SK-N-SH treated with all-trans-retinoic acid at 6 μM for 48 hours (cell line): Measurements from ENCODE around the gene WFIKKN2.

Source experiments
- ATAC-seq: fragments of 200-7000 bp; cut with Tn5 transposase; 3 replicates; pipeline ENCODE4 v1.9.1; 2020; ENCODE audit warnings: mild to moderate bottlenecking, moderate library complexity
- ARNTL ChIP-seq: fragments of 450-650 bp; formaldehyde crosslinking; IDR thresholded peaks from 2 replicates; pipeline ENCODE4 v1.5.0; 2020; ENCODE audit warnings: low read depth, mild to moderate bottlenecking, moderate library complexity, borderline replicate concordance
- BACH2 ChIP-seq: fragments of 250-450 bp; sonication (Bioruptor Pico); IDR thresholded peaks from 2 replicates; pipeline ENCODE4 v1.9.0; 2021; ENCODE audit warnings: mild to moderate bottlenecking, borderline replicate concordance
- CSDC2 ChIP-seq: fragments of 250-450 bp; sonication (Bioruptor Pico); IDR thresholded peaks from 2 replicates; pipeline ENCODE4 v1.5.0; 2020; ENCODE audit warnings: mild to moderate bottlenecking, moderate library complexity
- GLIS3 ChIP-seq: fragments of 250-450 bp; sonication (Bioruptor Pico); IDR thresholded peaks from 2 replicates; pipeline ENCODE4 v1.5.0; 2020; ENCODE audit warnings: mild to moderate bottlenecking, moderate library complexity
- ISL1 ChIP-seq: fragments of 250-450 bp; sonication (Bioruptor Pico); IDR thresholded peaks from 2 replicates; pipeline ENCODE4 v2.1.2; 2022; ENCODE audit warnings: mild to moderate bottlenecking, moderate library complexity
- PPARA ChIP-seq: fragments of 250-450 bp; sonication (Bioruptor Pico); IDR thresholded peaks from 2 replicates; pipeline ENCODE4 v1.5.0; 2020; ENCODE audit warnings: mild to moderate bottlenecking, borderline replicate concordance
- RARB ChIP-seq: fragments of 250-450 bp; sonication (Bioruptor Pico); IDR thresholded peaks from 2 replicates; pipeline ENCODE4 v1.8.0; 2021; ENCODE audit warnings: mild to moderate bottlenecking, moderate library complexity
- SNAI2 ChIP-seq: fragments of 250-450 bp; sonication (Bioruptor Pico); IDR thresholded peaks from 2 replicates; pipeline ENCODE4 v1.5.0; 2020; ENCODE audit warnings: mild to moderate bottlenecking, moderate library complexity
- TCF4 ChIP-seq: fragments of 250-450 bp; sonication (Bioruptor Pico); IDR thresholded peaks from 2 replicates; pipeline ENCODE4 v1.8.0; 2021; ENCODE audit warnings: mild to moderate bottlenecking, moderate library complexity, borderline replicate concordance
- ZC3H10 ChIP-seq: fragments of 250-450 bp; sonication (Bioruptor Pico); IDR thresholded peaks from 2 replicates; pipeline ENCODE4 v1.5.1; 2021; ENCODE audit warnings: mild to moderate bottlenecking, moderate library complexity
- ZFP3 ChIP-seq: fragments of 250-450 bp; sonication (Bioruptor Pico); IDR thresholded peaks from 2 replicates; pipeline ENCODE4 v1.5.0; 2020; ENCODE audit warnings: mild to moderate bottlenecking, moderate library complexity
- ZFP30 ChIP-seq: fragments of 450-650 bp; formaldehyde crosslinking; IDR thresholded peaks from 2 replicates; pipeline ENCODE4 v1.5.0; 2022; ENCODE audit warnings: mild to moderate bottlenecking, moderate library complexity
- ZNF565 ChIP-seq: fragments of 450-650 bp; formaldehyde crosslinking; conservative IDR thresholded peaks from 2 replicates; pipeline ENCODE4 v1.5.0; 2020; ENCODE audit warnings: low read depth, mild to moderate bottlenecking, moderate library complexity
- ZNF70 ChIP-seq: fragments of 450-650 bp; formaldehyde crosslinking; IDR thresholded peaks from 2 replicates; pipeline ENCODE4 v1.5.0; 2020; ENCODE audit warnings: mild to moderate bottlenecking, moderate library complexity
- ZNF8 ChIP-seq: fragments of 450-650 bp; formaldehyde crosslinking; IDR thresholded peaks from 2 replicates; pipeline ENCODE4 v1.5.0; 2020; ENCODE audit warnings: mild to moderate bottlenecking, moderate library complexity
- TF ChIP-seq, protein P1 (sequence below): fragments of 250-450 bp; sonication (Bioruptor Pico); IDR thresholded peaks from 2 replicates; pipeline ENCODE4 v1.5.0; 2020; ENCODE audit warnings: mild to moderate bottlenecking, moderate library complexity
- TF ChIP-seq, protein P2 (sequence below): fragments of 250-450 bp; sonication (Bioruptor Pico); IDR thresholded peaks from 2 replicates; pipeline ENCODE4 v1.5.1; 2021; ENCODE audit warnings: mild to moderate bottlenecking, moderate library complexity
- TF ChIP-seq, protein P3 (sequence below): fragments of 250-450 bp; sonication (Bioruptor Pico); IDR thresholded peaks from 2 replicates; pipeline ENCODE4 v1.8.0; 2020; ENCODE audit warnings: mild to moderate bottlenecking, moderate library complexity, borderline replicate concordance
- TF ChIP-seq, protein P4 (sequence below): fragments of 250-450 bp; sonication (Bioruptor Pico); IDR thresholded peaks from 2 replicates; pipeline ENCODE4 v1.8.0; 2021; ENCODE audit warnings: low read depth, mild to moderate bottlenecking, moderate library complexity, borderline replicate concordance
- TF ChIP-seq, protein P5 (sequence below): fragments of 250-450 bp; sonication (Bioruptor Pico); IDR thresholded peaks from 2 replicates; pipeline ENCODE4 v1.5.1; 2020; ENCODE audit warnings: low read depth, mild to moderate bottlenecking, moderate library complexity

Gene WFIKKN2

DNA sequence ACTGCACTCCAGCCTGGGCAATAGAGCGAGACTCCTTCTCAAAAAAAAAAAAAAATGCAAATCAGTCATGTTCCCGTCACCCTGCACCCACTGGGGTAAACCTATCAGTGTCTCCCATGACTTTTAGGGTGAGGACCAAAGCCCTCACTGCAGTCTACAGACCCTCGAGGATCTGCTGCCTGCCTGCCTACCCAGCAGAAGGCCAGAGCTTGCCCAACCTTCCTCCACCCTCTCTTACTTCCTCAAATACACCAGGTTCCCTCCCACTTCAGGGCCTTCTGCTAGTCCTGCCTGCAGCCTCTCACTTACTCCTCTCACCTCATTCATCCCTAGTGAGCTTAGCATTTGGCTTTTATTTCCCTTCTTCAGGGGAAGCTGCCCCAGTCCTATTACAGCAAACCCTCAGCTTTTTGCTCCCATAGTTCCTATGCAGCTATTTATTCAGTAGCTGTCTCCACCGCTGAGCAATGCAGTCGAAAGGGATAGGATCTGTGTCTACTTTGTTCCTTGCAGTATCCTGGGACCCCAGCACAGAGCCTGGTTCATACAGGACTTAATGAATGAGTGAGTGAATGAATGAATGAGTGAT, 48.6 kb downstream of the WFIKKN2 start (continued):
- TF ChIP-seq, protein P1, sequence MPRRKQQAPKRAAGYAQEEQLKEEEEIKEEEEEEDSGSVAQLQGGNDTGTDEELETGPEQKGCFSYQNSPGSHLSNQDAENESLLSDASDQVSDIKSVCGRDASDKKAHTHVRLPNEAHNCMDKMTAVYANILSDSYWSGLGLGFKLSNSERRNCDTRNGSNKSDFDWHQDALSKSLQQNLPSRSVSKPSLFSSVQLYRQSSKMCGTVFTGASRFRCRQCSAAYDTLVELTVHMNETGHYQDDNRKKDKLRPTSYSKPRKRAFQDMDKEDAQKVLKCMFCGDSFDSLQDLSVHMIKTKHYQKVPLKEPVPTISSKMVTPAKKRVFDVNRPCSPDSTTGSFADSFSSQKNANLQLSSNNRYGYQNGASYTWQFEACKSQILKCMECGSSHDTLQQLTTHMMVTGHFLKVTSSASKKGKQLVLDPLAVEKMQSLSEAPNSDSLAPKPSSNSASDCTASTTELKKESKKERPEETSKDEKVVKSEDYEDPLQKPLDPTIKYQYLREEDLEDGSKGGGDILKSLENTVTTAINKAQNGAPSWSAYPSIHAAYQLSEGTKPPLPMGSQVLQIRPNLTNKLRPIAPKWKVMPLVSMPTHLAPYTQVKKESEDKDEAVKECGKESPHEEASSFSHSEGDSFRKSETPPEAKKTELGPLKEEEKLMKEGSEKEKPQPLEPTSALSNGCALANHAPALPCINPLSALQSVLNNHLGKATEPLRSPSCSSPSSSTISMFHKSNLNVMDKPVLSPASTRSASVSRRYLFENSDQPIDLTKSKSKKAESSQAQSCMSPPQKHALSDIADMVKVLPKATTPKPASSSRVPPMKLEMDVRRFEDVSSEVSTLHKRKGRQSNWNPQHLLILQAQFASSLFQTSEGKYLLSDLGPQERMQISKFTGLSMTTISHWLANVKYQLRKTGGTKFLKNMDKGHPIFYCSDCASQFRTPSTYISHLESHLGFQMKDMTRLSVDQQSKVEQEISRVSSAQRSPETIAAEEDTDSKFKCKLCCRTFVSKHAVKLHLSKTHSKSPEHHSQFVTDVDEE (CRISPR knock-in tag), result no peak
- no peak for TF ChIP-seq CSDC2 (CRISPR knock-in tag)
- TF ChIP-seq ZFP3 (CRISPR knock-in tag), result no peak

DNA sequence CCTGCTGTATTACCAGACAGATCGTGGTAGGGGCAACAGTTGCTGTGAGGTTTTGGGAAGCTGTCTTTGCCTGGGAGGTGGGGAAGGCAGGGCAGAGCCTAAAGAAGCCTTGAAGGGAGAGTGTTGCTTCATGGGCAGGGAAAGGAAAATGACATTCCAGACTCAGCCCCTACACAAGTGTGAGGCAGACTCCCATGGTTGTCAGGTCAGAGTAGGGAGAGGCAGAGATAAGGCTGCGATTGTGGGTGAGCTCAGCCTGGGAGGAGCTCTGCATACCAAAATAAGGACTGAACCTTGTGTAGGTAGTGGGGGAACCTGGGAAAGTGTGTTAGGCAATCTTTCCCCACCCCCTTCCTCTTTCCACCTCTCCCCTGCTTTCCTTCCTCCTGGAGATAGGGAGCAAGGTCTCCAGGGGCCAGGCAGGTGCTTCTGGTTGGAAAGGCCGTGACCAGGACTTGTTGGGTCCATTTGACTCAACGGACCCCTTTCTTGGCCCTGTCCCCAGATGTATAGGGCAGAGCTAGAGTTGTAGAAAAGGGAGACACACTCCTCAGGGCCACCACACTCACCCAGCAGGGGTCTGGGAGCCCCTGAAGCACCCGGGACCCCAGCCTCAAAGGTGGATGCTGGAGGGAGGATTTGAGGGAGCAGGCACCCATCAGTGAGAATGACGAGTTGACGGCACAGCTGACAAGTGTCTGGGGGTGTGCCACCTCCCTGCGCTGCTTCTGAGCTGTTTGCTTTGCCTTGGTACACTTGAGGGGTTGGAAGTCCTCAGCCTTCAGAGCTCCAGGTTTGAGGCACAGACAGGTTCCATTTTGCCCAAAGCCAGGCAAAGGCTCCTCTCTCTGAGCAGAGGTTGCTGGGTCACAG, 49.3 kb downstream of the WFIKKN2 start:
- ATAC-seq, result no peak
- TF ChIP-seq RARB (CRISPR knock-in tag), result no peak

DNA sequence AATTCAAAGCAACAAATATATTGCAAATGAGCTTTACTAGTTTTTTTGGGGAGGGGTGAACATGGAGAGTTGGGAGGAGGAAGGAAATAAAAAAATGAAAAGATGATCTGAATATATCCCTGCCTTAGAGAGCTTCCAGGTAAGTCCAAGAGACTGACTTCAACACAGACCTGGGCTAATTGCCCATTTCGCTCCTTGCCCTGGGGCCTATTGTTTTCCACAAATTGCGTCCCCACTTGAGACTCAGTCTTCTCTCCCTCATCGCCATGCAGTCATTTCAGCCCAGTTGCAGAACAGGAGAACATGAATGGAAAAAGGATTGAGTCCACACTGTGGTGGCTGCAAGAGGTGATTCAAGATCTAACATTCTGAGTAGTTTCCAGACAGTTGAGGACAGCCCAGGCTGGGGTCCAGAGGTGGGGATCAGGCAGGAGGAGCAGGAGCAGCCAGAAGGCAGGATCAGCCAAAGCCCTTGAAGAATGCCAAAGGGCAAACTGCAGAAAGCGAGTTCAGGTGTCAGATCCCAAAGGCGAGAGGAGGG, 52.4 kb downstream of the WFIKKN2 start:
- ATAC-seq, result no peak
- TF ChIP-seq ZNF70 (no peak), BACH2 (CRISPR knock-in tag) (no peak), RARB (CRISPR knock-in tag) (no peak), ZFP30 (no peak), ZFP3 (CRISPR knock-in tag) (no peak), TCF4 (CRISPR knock-in tag) (no peak), SNAI2 (CRISPR knock-in tag) (no peak), PPARA (CRISPR knock-in tag) (no peak), GLIS3 (CRISPR knock-in tag) (no peak)
- TF ChIP-seq, protein P2, sequence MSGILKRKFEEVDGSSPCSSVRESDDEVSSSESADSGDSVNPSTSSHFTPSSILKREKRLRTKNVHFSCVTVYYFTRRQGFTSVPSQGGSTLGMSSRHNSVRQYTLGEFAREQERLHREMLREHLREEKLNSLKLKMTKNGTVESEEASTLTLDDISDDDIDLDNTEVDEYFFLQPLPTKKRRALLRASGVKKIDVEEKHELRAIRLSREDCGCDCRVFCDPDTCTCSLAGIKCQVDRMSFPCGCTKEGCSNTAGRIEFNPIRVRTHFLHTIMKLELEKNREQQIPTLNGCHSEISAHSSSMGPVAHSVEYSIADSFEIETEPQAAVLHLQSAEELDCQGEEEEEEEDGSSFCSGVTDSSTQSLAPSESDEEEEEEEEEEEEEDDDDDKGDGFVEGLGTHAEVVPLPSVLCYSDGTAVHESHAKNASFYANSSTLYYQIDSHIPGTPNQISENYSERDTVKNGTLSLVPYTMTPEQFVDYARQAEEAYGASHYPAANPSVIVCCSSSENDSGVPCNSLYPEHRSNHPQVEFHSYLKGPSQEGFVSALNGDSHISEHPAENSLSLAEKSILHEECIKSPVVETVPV (CRISPR knock-in tag), result no peak
- TF ChIP-seq, protein P3, sequence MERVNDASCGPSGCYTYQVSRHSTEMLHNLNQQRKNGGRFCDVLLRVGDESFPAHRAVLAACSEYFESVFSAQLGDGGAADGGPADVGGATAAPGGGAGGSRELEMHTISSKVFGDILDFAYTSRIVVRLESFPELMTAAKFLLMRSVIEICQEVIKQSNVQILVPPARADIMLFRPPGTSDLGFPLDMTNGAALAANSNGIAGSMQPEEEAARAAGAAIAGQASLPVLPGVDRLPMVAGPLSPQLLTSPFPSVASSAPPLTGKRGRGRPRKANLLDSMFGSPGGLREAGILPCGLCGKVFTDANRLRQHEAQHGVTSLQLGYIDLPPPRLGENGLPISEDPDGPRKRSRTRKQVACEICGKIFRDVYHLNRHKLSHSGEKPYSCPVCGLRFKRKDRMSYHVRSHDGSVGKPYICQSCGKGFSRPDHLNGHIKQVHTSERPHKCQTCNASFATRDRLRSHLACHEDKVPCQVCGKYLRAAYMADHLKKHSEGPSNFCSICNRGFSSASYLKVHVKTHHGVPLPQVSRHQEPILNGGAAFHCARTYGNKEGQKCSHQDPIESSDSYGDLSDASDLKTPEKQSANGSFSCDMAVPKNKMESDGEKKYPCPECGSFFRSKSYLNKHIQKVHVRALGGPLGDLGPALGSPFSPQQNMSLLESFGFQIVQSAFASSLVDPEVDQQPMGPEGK (CRISPR knock-in tag), result no peak

DNA sequence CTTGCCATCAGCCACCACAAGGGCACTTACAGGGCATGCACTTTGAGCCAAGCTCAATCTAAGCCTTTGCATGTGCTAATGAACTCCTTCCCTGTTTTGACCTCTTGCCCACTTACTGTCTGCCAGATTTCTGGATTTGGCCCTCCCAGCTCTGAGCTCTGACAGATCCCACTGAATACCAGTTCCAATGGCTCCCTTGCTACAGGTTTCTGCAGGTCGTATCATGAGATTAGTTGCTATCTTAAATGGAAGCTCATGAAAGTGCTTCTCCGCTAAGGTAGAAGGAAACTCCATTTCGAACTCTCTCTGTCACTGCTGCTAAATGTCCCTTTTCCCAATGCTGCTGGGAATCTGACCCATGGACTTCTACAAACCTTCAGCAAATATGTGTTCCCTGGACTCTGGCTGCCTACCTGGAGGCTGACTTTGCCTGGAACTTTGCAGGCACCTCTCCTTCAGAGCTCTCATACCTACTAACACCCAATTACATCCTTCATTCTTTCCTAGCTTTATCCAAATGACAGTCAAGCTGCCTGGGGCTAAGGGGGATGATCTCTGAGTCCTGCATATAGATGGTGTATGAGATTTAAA, 54.2 kb downstream of the WFIKKN2 start:
- no peak for ATAC-seq
- no peak for TF ChIP-seq GLIS3 (CRISPR knock-in tag)
- TF ChIP-seq CSDC2 (CRISPR knock-in tag), result no peak
- no peak for TF ChIP-seq ZC3H10 (CRISPR knock-in tag)
- TF ChIP-seq ZNF565 (CRISPR knock-in tag), result no peak
- TF ChIP-seq, protein P1 (CRISPR knock-in tag), result no peak
- no peak for TF ChIP-seq RARB (CRISPR knock-in tag)
- TF ChIP-seq, protein P4, sequence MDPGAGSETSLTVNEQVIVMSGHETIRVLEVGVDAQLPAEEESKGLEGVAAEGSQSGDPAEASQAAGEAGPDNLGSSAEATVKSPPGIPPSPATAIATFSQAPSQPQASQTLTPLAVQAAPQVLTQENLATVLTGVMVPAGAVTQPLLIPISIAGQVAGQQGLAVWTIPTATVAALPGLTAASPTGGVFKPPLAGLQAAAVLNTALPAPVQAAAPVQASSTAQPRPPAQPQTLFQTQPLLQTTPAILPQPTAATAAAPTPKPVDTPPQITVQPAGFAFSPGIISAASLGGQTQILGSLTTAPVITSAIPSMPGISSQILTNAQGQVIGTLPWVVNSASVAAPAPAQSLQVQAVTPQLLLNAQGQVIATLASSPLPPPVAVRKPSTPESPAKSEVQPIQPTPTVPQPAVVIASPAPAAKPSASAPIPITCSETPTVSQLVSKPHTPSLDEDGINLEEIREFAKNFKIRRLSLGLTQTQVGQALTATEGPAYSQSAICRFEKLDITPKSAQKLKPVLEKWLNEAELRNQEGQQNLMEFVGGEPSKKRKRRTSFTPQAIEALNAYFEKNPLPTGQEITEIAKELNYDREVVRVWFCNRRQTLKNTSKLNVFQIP, result no peak
- no peak for TF ChIP-seq ZNF8 (CRISPR knock-in tag)
- TF ChIP-seq SNAI2 (CRISPR knock-in tag), result no peak
- TF ChIP-seq ISL1 (CRISPR knock-in tag), result no peak
- TF ChIP-seq, protein P2 (CRISPR knock-in tag), result no peak
- TF ChIP-seq, protein P5, sequence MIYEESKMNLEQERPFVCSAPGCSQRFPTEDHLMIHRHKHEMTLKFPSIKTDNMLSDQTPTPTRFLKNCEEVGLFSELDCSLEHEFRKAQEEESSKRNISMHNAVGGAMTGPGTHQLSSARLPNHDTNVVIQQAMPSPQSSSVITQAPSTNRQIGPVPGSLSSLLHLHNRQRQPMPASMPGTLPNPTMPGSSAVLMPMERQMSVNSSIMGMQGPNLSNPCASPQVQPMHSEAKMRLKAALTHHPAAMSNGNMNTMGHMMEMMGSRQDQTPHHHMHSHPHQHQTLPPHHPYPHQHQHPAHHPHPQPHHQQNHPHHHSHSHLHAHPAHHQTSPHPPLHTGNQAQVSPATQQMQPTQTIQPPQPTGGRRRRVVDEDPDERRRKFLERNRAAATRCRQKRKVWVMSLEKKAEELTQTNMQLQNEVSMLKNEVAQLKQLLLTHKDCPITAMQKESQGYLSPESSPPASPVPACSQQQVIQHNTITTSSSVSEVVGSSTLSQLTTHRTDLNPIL, result no peak
- TF ChIP-seq ARNTL (CRISPR knock-in tag), result no peak
